ENCODE data around the gene TMEM204. TPM values are rescaled to one million over a fixed set of nuclear protein-coding genes. Genes with fewer than 3 reads are reported as not detected.

TMEM204 gene
- polyA plus RNA-seq, 2 donors: 3.4 to 6.2 TPM

DNA sequence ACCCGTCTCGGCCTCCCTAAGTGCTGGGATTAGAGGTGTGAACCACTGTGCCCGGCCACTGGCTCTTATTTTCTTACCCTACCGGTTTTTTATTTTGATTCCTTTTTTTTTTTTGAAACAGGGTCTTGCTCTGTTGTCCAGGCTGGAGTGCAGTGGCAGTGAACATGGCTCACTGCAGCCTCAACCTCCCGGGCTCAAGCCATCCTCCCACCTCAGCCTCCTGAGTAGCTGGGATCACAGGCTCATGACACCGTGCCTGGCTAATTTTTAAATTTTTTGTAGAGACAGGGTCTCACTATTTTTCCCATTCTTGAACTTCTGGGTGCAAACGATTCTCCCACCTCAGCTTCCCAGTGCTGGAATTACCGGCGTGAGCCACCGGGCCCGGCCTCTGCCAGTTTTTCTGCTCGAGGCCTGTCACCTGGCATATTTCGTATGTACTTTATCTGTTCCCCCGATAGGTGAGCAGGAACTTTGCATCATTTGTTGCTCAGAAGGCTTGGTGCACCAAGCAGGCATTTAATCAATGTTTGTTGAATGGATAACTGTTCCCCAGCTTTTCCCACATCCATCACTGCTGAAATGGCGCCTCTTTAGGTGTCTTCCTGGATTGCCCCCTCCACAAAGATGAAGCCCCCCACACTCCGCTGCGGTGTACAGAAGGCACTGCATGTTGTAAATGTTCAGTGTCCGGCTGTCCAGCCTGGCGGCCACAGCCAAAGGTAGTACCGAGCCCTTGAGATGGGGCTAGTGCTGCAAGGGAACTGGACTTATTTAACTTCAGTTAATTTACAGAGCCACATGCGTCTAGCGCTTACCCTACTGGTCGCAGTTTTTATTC is 41.2 kb upstream of the TMEM204 start:
- peaks cover 0 to 26% of the 10 kb centered on the region in 2 donors for H3K36me3 ChIP-seq (ENCODE audit: control insufficient read depth in 2 of 2, insufficient read depth in 2 of 2, low read length in 1 of 2)
- H3K4me3 ChIP-seq (ENCODE audit: low read depth in 1 of 2, low read length in 2 of 2): peak overlapping the region; percentile 44 to 82
- 79 to 88% methylated on average over 23 of the region's 23 CpGs for WGBS, 2 donors
- H3K4me1 ChIP-seq (ENCODE audit: control insufficient read depth in 2 of 2, insufficient read depth in 2 of 2, low read length in 1 of 2): peaks cover 0 to 12% of the 10 kb centered on the region in 2 donors
- H3K27me3 ChIP-seq (ENCODE audit: control insufficient read depth in 1 of 2, insufficient read depth in 2 of 2, low read length in 2 of 2): no peaks in the 10 kb centered on the region
- no peaks in the 10 kb centered on the region for H3K9me3 ChIP-seq (ENCODE audit: control insufficient read depth in 2 of 2, insufficient read depth in 1 of 2, low read depth in 1 of 2, low read length in 1 of 2)
- peak overlapping the region; percentile 69 to 81 for H3K27ac ChIP-seq (ENCODE audit: low read depth in 2 of 2, low read length in 1 of 2)

DNA sequence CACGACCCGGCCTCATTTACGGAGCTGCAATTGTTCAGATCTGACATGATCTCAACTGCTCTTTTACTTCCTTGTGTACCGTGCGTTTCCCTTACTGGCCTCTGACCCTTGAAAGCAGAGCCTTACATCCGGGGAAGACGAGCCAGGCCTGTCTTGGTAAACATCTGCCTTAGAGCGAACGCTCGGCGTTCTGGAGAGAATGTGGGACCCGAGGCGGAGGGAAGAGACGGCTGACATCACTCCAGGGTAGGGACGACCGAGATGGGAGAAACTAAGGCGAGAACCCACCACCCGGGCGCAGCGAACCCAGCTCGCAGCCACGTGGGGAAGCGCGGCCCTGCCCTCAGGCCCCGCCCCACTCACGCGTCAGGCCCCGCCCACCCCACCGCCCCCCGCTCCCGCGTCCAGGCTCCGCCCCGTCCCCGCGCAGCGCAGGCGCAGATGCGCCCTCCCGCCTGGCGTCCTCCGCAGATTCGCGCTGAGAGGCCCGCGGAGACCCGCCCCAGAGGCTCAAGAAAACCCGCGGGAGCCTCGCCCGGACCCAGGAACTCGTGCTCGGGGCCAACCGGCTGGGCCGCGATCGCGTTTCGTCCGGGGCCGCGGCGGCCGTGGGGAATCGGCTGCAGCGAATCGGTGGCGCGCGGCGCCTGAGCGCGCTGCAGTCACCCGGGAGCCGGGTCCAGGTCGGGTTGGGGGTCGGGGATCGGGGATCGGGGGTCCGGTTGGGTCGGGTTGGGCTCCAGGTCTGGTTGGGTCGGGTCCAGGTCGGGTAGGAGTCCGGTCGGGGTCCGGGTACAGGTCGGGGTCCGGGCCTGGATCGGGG is 40.3 kb upstream of the TMEM204 start, which contains the start of gene TELO2:
Gene TELO2, plus strand, starts transcription at position 438 of the 823 bp plus-strand sequence. CDS start 922 bp downstream, outside the sequence.
- peaks cover 0 to 30% of the 10 kb centered on the region in 2 donors for H3K36me3 ChIP-seq (ENCODE audit: control insufficient read depth in 2 of 2, insufficient read depth in 2 of 2, low read length in 1 of 2)

DNA sequence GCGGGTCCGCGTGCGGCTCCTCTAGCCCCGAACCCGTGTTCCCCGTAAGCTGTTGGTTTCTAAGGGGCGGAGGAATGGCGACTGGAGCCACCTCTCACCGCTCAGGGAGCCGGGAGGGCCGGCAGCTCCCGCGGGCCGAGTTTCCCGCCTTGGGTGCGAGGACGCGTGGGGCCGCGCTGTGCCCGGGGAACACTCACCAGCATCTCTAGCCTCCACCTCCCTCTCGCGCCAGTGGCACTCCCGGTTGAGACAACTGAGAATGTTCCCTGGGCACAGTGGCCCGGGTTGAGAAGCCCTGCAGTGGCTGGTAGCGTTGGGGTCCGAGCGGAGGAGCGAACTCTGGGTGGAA is 39.7 kb upstream of the TMEM204 start:
- H3K27ac ChIP-seq (ENCODE audit: low read depth in 2 of 2, low read length in 1 of 2): peak overlapping the region in 1 of 2 donors; percentile 82
- H3K27me3 ChIP-seq (ENCODE audit: control insufficient read depth in 1 of 2, insufficient read depth in 2 of 2, low read length in 2 of 2): no peaks in the 10 kb centered on the region
- peaks cover 0 to 31% of the 10 kb centered on the region in 2 donors for H3K36me3 ChIP-seq (ENCODE audit: control insufficient read depth in 2 of 2, insufficient read depth in 2 of 2, low read length in 1 of 2)
- H3K4me3 ChIP-seq (ENCODE audit: low read depth in 1 of 2, low read length in 2 of 2): peak overlapping the region; percentile 82
- peaks cover 0 to 12% of the 10 kb centered on the region in 2 donors for H3K4me1 ChIP-seq (ENCODE audit: control insufficient read depth in 2 of 2, insufficient read depth in 2 of 2, low read length in 1 of 2)
- H3K9me3 ChIP-seq (ENCODE audit: control insufficient read depth in 2 of 2, insufficient read depth in 1 of 2, low read depth in 1 of 2, low read length in 1 of 2): no peaks in the 10 kb centered on the region
- WGBS, 2 donors: 0 to 2% methylated on average over 28 to 30 of the region's 30 CpGs

More for the DNA sequence above, 40.3 kb upstream of the TMEM204 start, which contains the start of gene TELO2:
- Histone ChIP-seq H3K27ac (ENCODE audit: low read depth in 2 of 2, low read length in 1 of 2) (peak within 1 kb of the TSS; percentile 70 to 82), H3K9me3 (ENCODE audit: control insufficient read depth in 2 of 2, insufficient read depth in 1 of 2, low read depth in 1 of 2, low read length in 1 of 2) (no peaks in the 10 kb centered on the region), H3K4me3 (ENCODE audit: low read depth in 1 of 2, low read length in 2 of 2) (peak within 1 kb of the TSS; percentile 82), H3K4me1 (ENCODE audit: control insufficient read depth in 2 of 2, insufficient read depth in 2 of 2, low read length in 1 of 2) (peaks cover 0 to 12% of the 10 kb centered on the region in 2 donors), H3K27me3 (ENCODE audit: control insufficient read depth in 1 of 2, insufficient read depth in 2 of 2, low read length in 2 of 2) (no peaks in the 10 kb centered on the region)
- WGBS, 2 donors: 0 to 1% methylated on average over 75 to 89 of the region's 89 CpGs

DNA sequence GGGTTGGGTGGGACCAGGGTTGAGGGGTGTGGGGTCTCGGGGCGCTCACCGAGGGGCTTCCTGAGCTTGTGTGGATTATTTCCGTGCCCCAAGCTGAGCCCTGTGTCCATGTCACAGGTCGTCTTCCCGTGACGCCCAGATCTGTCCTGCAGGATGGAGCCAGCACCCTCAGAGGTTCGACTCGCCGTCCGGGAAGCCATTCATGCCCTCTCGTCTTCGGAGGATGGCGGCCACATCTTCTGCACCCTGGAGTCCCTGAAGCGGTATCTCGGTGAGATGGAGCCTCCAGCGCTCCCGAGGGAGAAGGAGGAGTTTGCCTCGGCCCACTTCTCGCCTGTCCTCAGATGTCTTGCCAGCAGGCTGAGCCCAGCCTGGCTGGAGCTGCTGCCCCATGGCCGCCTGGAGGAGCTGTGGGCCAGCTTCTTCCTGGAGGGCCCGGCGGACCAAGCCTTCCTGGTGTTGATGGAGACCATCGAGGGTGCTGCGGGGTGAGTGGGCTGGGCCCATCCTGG is 39.3 kb upstream of the TMEM204 start:
- Histone ChIP-seq H3K9me3 (ENCODE audit: control insufficient read depth in 2 of 2, insufficient read depth in 1 of 2, low read depth in 1 of 2, low read length in 1 of 2) (no peaks in the 10 kb centered on the region), H3K4me3 (ENCODE audit: low read depth in 1 of 2, low read length in 2 of 2) (peak overlapping the region; percentile 82), H3K4me1 (ENCODE audit: control insufficient read depth in 2 of 2, insufficient read depth in 2 of 2, low read length in 1 of 2) (peaks cover 0 to 12% of the 10 kb centered on the region in 2 donors), H3K36me3 (ENCODE audit: control insufficient read depth in 2 of 2, insufficient read depth in 2 of 2, low read length in 1 of 2) (peaks cover 0 to 35% of the 10 kb centered on the region in 2 donors), H3K27me3 (ENCODE audit: control insufficient read depth in 1 of 2, insufficient read depth in 2 of 2, low read length in 2 of 2) (no peaks in the 10 kb centered on the region), H3K27ac (ENCODE audit: low read depth in 2 of 2, low read length in 1 of 2) (peak overlapping the region in 1 of 2 donors; percentile 14)
- 21 to 27% methylated on average over 21 to 25 of the region's 25 CpGs for WGBS, 2 donors

DNA sequence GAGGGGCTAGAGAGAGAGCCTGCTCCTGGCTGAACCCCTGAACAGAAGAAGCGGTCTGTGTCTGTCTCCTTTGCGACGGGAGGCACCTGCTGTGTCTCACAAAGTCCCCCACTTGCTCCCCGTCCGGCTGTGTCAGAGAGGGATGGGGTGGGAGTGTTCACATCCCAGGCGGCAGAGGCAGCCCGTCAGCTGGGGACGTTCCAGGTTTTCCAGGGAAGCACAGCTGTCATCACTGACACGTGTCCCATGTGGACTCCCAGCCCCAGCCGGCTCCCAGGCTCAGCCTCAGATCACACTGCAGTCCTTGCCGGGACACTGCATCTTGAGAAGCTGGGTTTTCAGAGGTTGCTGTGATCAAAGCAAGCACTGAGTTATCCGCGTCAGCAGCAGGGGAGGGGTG is 38.8 kb upstream of the TMEM204 start:
- no peaks in the 10 kb centered on the region for H3K9me3 ChIP-seq (ENCODE audit: control insufficient read depth in 2 of 2, insufficient read depth in 1 of 2, low read depth in 1 of 2, low read length in 1 of 2)
- H3K4me3 ChIP-seq (ENCODE audit: low read depth in 1 of 2, low read length in 2 of 2): no peak overlapping the region
- H3K27ac ChIP-seq (ENCODE audit: low read depth in 2 of 2, low read length in 1 of 2): no peak overlapping the region
- peaks cover 0 to 37% of the 10 kb centered on the region in 2 donors for H3K36me3 ChIP-seq (ENCODE audit: control insufficient read depth in 2 of 2, insufficient read depth in 2 of 2, low read length in 1 of 2)
- no peaks in the 10 kb centered on the region for H3K27me3 ChIP-seq (ENCODE audit: control insufficient read depth in 1 of 2, insufficient read depth in 2 of 2, low read length in 2 of 2)
- 73 to 81% methylated on average over 13 of the region's 13 CpGs for WGBS, 2 donors
- H3K4me1 ChIP-seq (ENCODE audit: control insufficient read depth in 2 of 2, insufficient read depth in 2 of 2, low read length in 1 of 2): peaks cover 0 to 12% of the 10 kb centered on the region in 2 donors

DNA sequence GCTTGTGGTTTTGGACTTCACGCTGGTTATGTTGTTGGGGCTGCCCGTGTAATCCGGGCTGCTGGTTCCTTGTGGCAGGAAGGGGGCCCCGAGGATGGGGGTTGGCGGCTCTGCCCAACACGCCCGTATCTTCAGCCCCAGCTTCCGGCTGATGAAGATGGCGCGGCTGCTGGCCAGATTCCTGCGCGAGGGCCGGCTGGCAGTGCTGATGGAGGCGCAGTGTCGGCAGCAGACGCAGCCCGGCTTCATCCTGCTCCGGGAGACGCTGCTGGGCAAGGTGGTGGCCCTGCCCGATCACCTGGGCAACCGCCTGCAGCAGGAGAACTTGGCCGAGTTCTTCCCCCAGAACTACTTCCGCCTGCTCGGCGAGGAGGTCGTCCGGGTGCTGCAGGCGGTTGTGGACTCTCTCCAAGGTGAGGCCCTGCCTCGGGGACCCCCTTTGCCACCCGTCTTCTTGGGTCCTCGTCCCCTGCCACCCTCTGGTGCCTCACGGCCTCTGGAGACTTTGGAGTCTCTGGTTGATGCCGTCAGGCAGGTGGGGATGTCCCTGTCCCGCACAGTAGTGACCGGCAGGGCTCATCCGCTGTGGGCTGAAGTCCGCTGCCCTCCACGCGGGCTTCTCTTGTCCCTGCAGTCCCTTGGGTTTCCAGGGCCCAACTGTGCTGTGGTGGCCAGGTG is 38.1 kb upstream of the TMEM204 start:
- Histone ChIP-seq H3K9me3 (ENCODE audit: control insufficient read depth in 2 of 2, insufficient read depth in 1 of 2, low read depth in 1 of 2, low read length in 1 of 2) (no peaks in the 10 kb centered on the region), H3K4me1 (ENCODE audit: control insufficient read depth in 2 of 2, insufficient read depth in 2 of 2, low read length in 1 of 2) (peaks cover 0 to 12% of the 10 kb centered on the region in 2 donors), H3K27ac (ENCODE audit: low read depth in 2 of 2, low read length in 1 of 2) (no peak overlapping the region), H3K36me3 (ENCODE audit: control insufficient read depth in 2 of 2, insufficient read depth in 2 of 2, low read length in 1 of 2) (peaks cover 0 to 44% of the 10 kb centered on the region in 2 donors), H3K27me3 (ENCODE audit: control insufficient read depth in 1 of 2, insufficient read depth in 2 of 2, low read length in 2 of 2) (no peaks in the 10 kb centered on the region), H3K4me3 (ENCODE audit: low read depth in 1 of 2, low read length in 2 of 2) (no peak overlapping the region)
- WGBS, 2 donors: 90 to 95% methylated on average over 38 to 39 of the region's 39 CpGs

DNA sequence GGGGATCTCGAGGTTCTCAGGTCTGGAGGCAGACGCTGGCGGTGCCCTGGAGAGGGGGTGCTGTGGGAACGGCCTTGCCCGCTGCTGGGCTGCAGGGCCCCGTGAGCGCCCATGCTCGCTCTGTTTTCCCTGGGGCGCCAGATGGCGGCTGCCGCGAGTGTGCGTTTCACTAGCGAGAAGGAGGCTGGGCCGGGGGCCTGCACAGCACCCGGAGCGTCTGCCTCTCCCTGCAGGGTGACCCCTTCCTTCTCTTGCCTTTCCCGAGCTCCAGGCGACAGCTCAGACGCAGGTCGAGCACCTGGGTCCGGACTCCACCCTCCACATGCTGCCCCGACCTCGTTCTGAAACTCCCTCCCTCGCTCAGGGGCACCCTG is 37.6 kb upstream of the TMEM204 start:
- Histone ChIP-seq H3K27me3 (ENCODE audit: control insufficient read depth in 1 of 2, insufficient read depth in 2 of 2, low read length in 2 of 2) (no peaks in the 10 kb centered on the region), H3K36me3 (ENCODE audit: control insufficient read depth in 2 of 2, insufficient read depth in 2 of 2, low read length in 1 of 2) (peaks cover 0 to 46% of the 10 kb centered on the region in 2 donors), H3K9me3 (ENCODE audit: control insufficient read depth in 2 of 2, insufficient read depth in 1 of 2, low read depth in 1 of 2, low read length in 1 of 2) (no peaks in the 10 kb centered on the region), H3K4me3 (ENCODE audit: low read depth in 1 of 2, low read length in 2 of 2) (no peak overlapping the region), H3K27ac (ENCODE audit: low read depth in 2 of 2, low read length in 1 of 2) (no peak overlapping the region), H3K4me1 (ENCODE audit: control insufficient read depth in 2 of 2, insufficient read depth in 2 of 2, low read length in 1 of 2) (peaks cover 0 to 12% of the 10 kb centered on the region in 2 donors)
- 91% methylated on average over 25 of the region's 25 CpGs for WGBS, 2 donors

DNA sequence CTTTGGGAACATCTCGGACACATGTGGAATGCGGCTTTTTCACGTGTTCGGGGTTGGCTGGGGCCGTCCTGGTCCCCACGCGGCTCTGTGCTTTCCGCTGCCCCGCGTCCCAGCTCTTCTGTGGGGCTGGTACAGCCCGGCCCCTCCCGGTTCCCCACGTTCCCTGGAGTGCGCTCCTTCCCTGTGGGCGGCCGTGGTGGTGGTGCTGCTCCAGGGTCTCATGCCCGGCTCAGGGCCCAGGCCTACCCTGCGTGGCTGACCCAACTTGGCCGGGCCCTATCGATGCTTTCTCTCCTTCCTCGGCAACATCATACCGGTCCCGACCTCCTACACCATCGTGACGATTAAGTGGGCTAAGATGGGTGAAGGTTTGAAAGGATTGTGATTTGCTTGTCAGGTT is 37.0 kb upstream of the TMEM204 start:
- H3K36me3 ChIP-seq (ENCODE audit: control insufficient read depth in 2 of 2, insufficient read depth in 2 of 2, low read length in 1 of 2): peaks cover 0 to 46% of the 10 kb centered on the region in 2 donors
- H3K27me3 ChIP-seq (ENCODE audit: control insufficient read depth in 1 of 2, insufficient read depth in 2 of 2, low read length in 2 of 2): no peaks in the 10 kb centered on the region
- WGBS, 2 donors: 92% methylated on average over 25 of the region's 25 CpGs
- no peak overlapping the region for H3K27ac ChIP-seq (ENCODE audit: low read depth in 2 of 2, low read length in 1 of 2)
- peaks cover 0 to 12% of the 10 kb centered on the region in 2 donors for H3K4me1 ChIP-seq (ENCODE audit: control insufficient read depth in 2 of 2, insufficient read depth in 2 of 2, low read length in 1 of 2)
- no peaks in the 10 kb centered on the region for H3K9me3 ChIP-seq (ENCODE audit: control insufficient read depth in 2 of 2, insufficient read depth in 1 of 2, low read depth in 1 of 2, low read length in 1 of 2)
- H3K4me3 ChIP-seq (ENCODE audit: low read depth in 1 of 2, low read length in 2 of 2): no peak overlapping the region
